ENCODE results near the gene GZF1.
A peak's percentile ranks its signal among the peaks of the same experiment; 100 is the strongest.

DNA sequence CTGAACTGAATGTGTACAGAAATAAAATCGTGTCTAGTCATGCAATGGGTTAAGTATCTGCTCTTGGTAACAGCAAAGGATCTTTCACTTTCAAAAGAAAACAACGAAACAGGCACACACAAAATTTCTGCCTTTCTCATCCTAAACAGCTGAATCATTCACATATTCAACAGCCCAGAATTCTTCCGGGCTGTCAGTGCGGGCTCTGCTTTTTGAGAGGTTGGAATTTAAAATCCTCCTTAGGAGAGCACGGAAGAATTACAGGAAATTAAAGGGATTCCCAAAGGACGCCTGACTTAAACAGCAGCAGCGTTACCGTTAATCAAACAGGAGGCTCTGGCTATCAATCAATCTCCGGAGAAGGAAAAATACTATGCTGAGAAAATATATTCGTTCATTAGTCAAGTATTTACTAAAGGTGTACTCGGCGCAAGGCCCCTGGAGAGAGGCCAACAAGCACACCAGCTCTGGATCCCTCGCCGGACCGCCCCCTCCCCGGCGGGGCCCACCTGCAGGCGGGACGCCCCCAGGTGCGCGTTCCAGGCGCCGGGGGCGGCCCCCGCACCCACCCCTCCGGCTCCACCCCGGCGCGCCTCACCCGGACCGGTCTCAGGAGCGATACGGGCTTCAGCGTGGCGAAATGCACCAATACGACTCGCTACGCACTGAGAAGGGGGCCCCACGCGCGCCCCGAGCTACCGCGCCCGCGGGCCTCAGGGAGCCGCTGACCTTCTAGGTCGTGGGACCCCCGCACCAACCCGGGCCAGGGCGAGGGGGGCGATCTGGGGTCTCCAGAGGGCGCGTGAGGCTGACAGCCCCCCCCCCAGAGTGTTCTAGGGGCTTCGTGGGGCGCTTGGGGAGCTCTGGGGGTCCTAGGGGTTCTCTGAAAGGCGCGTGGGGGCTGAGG lies 58.3 kb downstream of the GZF1 start:
- peak in 1 of 2 donors; percentile 70 for TF ChIP-seq POLR2A (IDR thresholded peaks at IDR 0.05)
- TF ChIP-seq, protein P1, sequence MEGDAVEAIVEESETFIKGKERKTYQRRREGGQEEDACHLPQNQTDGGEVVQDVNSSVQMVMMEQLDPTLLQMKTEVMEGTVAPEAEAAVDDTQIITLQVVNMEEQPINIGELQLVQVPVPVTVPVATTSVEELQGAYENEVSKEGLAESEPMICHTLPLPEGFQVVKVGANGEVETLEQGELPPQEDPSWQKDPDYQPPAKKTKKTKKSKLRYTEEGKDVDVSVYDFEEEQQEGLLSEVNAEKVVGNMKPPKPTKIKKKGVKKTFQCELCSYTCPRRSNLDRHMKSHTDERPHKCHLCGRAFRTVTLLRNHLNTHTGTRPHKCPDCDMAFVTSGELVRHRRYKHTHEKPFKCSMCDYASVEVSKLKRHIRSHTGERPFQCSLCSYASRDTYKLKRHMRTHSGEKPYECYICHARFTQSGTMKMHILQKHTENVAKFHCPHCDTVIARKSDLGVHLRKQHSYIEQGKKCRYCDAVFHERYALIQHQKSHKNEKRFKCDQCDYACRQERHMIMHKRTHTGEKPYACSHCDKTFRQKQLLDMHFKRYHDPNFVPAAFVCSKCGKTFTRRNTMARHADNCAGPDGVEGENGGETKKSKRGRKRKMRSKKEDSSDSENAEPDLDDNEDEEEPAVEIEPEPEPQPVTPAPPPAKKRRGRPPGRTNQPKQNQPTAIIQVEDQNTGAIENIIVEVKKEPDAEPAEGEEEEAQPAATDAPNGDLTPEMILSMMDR (IDR thresholded peaks at IDR 0.05), result no peak

Measured in adrenal gland (tissue), 5 donors.